GM18519 (cell line): Measurements from ENCODE around the gene ZNF334.

Experiments
- ATAC-seq: cut with Tn5 transposase; IDR thresholded peaks from one replicate; pipeline ENCODE4 v1.9.1; 2021; ENCODE audit warnings: mild to moderate bottlenecking, moderate library complexity; ENCODE audit not compliant: unreplicated experiment, low FRiP score

The ZNF334 gene

DNA sequence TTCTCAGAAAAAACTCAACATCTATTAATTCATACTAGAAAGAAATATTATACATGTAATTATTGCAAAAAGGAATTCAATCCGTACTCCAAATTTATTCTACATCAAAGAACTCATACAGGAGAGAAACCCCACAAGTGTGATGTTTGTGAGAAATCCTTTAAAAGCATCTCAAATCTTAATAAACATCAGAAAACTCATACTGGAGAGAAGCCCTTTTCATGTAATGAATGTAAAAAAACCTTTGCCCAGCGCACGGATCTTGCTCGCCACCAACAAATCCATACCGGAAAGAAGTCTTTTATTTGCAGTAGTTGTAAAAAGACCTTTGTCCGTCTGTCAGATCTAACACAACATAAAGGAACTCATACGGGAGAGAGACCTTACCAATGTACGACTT, 22.0 kb downstream of the ZNF334 start:
- ATAC-seq = no peak

DNA sequence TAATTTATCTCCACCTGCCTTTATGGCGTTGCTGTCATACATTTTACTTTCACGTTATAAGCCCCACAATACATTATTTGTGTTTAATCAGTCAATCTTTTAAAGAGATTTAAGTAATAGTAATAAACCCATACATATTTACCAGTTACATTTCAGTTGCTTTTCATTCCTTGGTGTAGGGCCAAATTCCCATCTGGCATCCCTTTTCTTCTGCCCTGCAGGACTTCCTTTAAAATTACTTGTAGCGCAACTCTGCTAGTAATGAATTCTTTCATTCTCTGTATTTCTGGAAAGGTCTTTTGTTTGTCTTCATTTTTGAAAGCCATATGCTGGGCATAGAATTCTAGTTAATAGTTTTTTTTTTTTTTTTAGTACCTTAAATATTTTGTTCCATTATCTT, 24.9 kb downstream of the ZNF334 start:
- no peak for ATAC-seq

DNA sequence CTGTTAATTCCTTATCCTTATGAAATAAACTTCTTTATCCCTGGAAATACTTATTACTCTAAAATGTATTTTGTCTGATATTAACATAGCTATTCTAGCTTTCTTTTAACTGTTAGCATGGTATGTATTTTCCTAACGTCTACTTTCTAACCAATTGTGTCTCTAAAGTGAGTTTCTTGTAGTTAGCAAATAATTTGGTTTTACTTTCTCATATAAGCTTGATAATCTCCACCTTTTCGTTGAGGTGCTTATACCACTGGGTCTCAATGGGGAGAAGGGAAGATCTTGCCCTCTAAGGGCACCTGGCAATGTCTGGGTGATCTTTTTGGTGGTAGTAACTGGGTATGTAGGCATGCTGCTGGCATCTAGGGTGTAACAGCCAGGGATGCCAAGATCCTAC, 25.7 kb downstream of the ZNF334 start:
- no peak for ATAC-seq

DNA sequence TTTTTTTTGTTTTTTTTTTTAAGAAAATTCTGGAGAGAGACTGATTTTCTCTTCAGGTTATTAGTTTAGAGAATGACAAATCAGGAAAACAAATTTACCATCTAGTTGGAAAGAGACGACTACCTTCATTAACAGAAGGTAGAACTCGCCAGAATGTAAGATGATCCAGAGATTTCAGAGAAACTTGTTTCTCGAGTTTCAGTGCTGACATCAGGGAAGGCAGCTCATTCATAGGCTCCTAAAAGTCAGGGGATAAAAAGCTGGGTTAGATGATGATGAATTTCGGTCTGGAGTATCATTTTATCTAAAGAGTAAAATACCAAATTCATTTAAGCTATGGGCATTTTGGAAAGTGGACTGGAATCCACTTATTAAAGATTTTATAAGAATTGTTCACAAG, 27.9 kb downstream of the ZNF334 start:
- ATAC-seq = no peak

DNA sequence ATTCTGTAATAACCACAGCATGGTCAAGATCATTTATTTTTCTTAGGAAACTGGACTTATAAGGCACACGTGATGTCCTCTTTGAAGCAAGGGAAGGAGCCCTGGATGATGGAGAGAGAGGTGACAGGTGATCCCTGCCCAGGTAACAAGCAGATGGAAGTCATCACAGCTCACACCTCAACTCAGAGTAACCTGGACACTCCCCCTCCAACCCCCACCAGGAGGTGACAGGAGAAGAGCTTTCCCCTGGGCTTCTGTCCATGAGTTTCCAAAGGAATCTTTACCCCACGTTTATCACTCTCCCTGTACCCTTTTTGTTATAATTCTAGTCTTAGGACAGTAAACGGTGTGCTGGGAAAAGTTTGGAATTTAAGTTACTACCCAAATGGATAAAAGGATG, 28.4 kb downstream of the ZNF334 start:
- no peak for ATAC-seq

DNA sequence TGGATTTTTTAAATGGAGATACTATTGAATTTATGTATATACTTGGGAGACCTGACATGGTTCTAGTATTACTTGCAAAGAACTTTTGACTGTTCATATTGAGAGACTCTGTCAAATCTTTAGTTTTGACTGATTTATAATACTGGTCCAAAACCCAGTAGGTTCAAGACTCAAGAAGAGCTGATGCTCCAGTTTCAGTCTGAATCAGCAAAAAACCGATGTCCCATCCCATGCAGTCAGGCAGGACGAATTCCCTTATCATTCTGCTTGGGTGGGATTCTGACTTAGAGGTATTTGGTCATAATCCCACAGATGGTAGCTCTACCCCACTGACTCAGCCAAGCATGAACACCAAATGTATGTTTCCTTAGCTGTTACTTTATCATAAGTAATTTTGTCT, 29.5 kb downstream of the ZNF334 start:
- ATAC-seq = no peak

DNA sequence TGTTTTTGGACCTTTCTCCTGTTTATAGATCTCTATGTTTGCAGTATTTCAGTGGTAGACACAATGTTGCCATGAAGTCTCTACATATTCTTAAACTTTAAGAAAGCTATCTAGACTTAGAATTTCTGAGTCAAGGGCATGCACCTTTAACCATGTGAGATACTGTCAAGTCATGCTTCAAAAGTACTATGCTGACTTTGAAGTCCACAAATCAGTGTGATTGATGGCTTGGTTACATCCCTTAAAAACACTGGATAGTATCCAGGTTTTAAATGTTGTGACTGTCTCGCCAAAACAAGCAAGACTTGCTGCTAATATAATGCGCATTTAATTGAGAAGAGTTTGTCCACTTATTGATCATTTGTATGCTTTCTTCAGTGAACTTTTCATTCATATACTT, 30.5 kb downstream of the ZNF334 start:
- no peak for ATAC-seq

DNA sequence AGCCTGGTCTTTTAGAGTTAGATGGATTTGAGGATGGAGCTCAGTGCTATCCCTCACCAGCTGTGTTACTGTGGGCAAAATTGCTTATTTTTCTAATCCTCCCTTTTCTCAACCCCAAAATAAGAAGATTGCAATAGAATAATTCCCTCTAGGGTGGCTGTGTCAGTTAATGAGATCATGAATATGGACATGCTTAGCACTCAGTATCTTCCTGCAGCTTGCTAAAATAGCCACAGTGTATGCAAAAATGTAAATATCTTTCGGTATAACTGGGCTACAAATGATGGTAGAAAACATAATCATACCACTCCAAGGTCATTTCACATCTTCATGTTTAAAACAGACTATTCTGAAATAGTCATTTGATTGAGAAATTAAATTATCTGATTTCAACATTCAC, 35.7 kb downstream of the ZNF334 start:
- ATAC-seq = no peak

DNA sequence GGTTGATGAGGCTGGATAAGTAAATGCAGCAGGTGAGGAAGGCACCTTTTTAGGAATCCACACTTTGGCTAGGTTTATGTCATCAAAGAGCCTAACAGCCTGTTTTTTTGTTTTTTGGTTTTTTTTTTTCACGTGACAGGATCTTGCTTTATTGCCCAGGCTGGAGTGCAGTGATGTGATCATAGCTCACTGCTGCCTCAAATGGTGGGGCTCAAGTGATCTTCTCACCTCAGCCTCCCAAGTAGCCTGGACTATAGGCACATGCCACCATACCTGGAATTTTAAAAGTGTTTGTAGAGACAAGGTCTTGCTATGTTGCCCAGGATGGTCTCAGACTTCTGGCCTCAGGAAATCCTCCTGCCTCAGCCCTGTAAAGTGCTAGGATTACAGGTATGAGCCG, 36.1 kb downstream of the ZNF334 start:
- no peak for ATAC-seq

DNA sequence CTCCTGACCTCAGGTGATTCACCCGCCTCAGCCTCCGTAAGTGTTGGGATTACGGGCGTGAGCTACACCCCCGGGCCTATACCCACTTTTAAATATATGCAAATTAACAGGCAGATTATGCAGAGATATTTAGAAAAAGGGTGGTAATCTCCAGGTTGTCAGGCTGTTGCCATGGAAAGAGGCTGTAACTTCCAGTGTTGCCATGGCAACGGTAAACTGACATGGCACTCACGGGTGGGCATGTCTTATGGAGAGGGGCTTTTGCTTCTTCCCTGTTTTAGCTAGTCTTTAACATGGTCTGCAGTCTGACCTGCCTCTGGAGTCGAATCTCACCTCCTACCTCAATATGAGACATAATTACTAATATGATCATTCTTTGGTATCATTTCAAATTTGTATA, 44.9 kb downstream of the ZNF334 start:
- ATAC-seq = no peak

DNA sequence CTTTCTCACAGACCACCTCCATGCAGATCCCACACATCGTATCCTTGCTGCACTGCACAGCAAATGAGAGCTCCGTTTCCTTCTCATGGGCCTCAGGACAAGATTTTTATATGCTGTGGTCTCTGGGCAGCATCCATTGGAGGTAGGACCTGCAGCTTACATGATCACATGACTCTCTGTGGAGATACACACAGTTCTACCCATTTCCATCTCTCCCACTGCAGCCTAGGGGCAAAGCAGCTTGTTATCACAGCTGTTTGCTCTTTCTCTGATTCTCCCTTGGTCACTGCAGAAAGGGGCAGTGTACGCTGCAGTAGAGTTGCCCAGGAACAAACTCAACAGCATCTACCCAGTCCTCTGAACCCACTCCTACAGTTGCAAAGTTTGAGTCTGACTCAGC, 48.9 kb downstream of the ZNF334 start:
- ATAC-seq = no peak

DNA sequence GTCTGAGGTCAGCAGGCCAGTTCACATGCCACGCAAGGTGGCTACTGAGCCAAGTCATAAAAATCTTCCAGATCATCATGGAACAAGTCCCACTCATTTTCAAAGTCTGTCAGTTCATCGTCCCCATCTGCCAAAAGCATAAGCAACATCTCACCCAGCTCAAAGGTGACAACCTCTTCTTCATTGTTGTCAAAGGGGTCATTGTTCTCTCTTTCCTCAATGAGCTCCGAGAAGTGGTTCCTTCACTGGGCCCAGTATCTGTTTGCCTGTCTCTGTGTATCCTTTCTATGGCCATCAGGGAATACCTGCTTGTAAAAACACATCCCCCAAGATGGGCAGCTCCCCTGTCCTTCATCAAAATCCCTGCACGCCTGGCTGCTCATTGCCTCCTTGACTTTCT, 49.5 kb downstream of the ZNF334 start:
- ATAC-seq = no peak

DNA sequence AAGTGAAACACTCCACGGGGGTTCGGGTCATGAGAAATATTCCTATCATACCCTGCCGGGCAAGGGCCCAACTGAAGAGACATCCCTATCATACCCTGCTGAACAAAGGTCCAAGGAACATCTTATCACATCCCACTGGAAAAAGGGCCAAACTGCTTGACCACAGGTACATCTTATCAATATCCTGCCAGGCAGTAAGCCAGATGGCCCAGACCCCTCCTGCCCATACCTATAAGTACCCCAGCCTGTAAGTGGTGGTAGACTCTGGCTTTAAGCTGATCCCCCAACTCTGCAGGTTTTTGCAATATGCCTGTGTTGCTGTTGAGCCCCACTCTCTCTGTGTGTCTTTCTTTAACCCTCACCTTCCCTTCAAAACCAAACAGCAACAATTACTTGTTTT, 51.6 kb downstream of the ZNF334 start:
- no peak for ATAC-seq

DNA sequence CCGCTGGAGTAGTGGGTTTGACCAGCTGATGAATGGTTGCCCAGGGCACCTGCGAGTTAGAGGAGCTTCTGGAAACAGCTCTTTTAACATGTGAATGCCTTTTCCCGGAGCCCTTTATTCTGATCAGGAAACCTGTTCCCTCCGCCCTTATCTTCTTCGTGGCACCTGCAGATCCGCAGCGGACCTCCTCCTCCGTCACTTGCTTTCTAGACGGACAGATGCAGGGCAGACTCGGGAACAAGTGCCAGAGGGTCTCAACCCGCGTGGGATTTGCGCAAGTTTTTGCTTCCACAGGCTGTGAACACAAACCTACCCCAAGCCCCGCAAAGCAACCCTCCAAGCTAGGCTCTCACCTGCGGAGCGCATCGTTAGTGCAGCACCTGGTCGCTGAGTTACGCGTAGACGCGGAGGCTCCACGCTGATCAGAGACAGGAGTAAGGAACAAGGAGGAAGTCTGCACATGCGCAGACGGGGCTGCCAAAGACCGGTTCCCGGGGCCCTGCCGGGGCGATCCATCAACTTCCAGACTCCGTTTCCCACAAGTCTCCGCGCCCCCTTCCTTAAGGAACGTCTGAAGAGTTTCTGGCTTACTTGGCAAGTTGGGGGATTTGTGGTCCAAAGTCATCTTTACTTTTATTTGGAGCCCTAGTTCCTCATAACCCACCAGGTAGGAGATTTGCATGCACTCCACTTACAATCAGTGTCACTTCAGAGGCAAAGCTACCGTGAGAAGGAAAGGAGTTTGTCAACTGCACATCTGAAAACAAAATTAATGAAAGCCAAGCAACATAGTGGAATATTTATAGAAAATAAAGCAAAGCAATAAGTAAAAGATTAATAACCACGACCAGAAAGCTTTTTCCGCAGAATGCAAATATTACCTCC, 54.3 kb downstream of the ZNF334 start:
- no peak for ATAC-seq

DNA sequence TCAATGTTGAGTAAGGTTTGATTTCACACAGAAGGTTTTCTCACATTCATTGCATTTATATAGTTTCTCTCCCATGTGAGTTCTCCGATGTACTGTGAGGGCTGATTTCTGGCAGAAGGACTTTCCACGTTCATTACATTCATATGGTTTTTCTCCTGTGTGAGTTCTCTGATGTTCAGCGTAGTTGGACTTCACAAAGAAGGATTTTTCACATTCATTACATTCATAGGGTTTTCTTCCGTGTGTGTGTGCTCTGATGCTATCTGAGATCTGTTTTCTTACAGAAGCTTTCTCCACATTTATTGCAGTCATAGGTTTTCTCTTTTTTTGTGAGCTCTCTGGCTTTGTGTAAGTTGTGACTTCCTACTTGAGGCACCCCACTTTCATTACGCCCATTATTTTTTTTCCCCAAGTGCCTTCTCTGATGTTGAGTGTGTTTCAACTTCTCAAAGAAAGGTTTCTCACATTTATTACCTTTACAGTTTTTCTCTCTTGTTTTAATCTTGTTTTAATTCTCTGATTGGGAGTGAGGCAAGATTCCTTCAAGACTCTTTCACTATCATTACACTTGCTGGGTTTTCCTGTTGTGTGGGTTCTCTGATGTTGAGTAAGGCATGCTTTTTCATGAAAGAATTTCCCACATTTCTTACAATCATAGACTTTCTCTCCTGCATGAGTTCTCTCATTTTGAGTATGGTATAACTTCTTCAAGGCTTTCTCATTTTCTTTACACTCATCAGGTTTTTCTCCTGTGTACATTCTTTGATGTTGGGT, 56.9 kb downstream of the ZNF334 start:
- no peak for ATAC-seq

DNA sequence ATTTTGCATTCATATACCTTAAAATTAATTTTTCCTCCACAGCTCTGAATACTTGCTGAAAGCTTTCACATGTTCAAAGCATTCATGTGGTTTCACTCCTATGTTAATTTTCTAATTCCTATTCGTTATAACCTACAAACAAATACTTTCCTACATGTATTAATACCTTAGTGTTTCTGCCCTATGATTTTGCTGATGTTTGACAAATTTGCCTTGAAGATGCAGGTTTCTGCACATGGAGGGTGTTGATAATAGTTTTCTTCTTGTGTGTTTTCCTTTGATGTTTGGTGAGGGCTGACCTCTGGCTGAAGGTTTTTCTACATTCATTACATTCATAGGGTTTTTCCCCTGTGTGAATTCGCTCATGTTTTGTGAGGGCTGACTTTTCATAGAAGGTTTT, 57.6 kb downstream of the ZNF334 start:
- no peak for ATAC-seq
